Lung (tissue), 16 donors: ENCODE measurements around the gene GLT1D1. TPM values are rescaled to one million over a fixed set of nuclear protein-coding genes. Genes with fewer than 3 reads are reported as not detected.
"Not testable (repeated sequence)": the region's sequence is repeated elsewhere in the genome, so short reads cannot be mapped to it uniquely, and the experiment has no call there.

Source experiments
- ATAC-seq: fragments of 200-7000 bp; cut with Tn5 transposase; one replicate; pipeline ENCODE4 v1.9.1; 2020; ENCODE audit warnings: moderate number of reproducible peaks; ENCODE audit not compliant: insufficient read depth, low FRiP score
- DNase-seq, 3 donors: peaks; one replicate each; pipeline ENCODE4 v3.0.0-alpha.2; 2013 to 2017
- H3K27ac ChIP-seq, 2 donors: one replicate each; pipeline ENCODE4 v1.5.1; 2013; ENCODE audit warnings: mild to moderate bottlenecking in 2 of 2, moderate library complexity in 2 of 2, control low read depth in 1 of 2, inconsistent platforms in 1 of 2, low read depth in 1 of 2, low read length in 1 of 2
- H3K27me3 ChIP-seq, 3 donors: one replicate each; pipeline ENCODE4 v1.5.1; 2013; ENCODE audit warnings: low read length in 2 of 3; ENCODE audit not compliant: control insufficient read depth in 3 of 3, insufficient read depth in 3 of 3
- H3K36me3 ChIP-seq, 4 donors: one replicate each; pipeline ENCODE4 v1.5.1; 2013; ENCODE audit warnings: low read length in 4 of 4, mild to moderate bottlenecking in 1 of 4, moderate library complexity in 1 of 4; ENCODE audit not compliant: control insufficient read depth in 4 of 4, insufficient read depth in 4 of 4
- H3K4me1 ChIP-seq, 5 donors: one replicate each; pipeline ENCODE4 v1.5.1; 2013; ENCODE audit warnings: low read length in 5 of 5, mild to moderate bottlenecking in 2 of 5, moderate library complexity in 1 of 5; ENCODE audit not compliant: control insufficient read depth in 5 of 5, insufficient read depth in 5 of 5
- H3K4me3 ChIP-seq: one replicate; pipeline ENCODE4 v1.5.1; 2013; ENCODE audit warnings: mild to moderate bottlenecking, control low read depth, moderate library complexity
- H3K9ac ChIP-seq, 2 donors: one replicate each; pipeline ENCODE4 v1.5.1; 2013; ENCODE audit warnings: low read length in 2 of 2, control low read depth in 1 of 2; ENCODE audit not compliant: insufficient read depth in 1 of 2
- H3K9me3 ChIP-seq, 4 donors: one replicate each; pipeline ENCODE4 v1.5.1; 2013; ENCODE audit warnings: low read length in 3 of 4, mild to moderate bottlenecking in 1 of 4, moderate library complexity in 1 of 4; ENCODE audit not compliant: control insufficient read depth in 4 of 4, insufficient read depth in 3 of 4
- whole genome bisulfite sequencing, 2 donors: extraction: QIAGEN DNeasy Blood & Tissue Kit; methylation state at CpG; one replicate each; pipeline ENCODE4 v1.1.7; 2013; 5-methylcytosine and 5-hydroxymethylcytosine counted together
- long read RNA-seq, 5 donors: transcript quantifications; one replicate each; lab custom pipeline, GENCODE V29; 2026
- polyA plus RNA-seq, 2 donors: library from polyadenylated mRNA; stranded (reverse); fragments of 200-250 nt; gene quantifications; one replicate each; pipeline ENCODE4 v1.2.1, GENCODE V29; 2013
- total RNA-seq, 2 donors: library from RNA; depleted of rRNA in 1 of 2; stranded (reverse); fragments of >200 nt in 1 of 2; gene quantifications; one replicate each; pipeline ENCODE4 v1.2.1, GENCODE V29; 2014 to 2021
- TF ChIP-seq, protein P1 (sequence below): IDR thresholded peaks from 2 replicates; pipeline ENCODE4 v1.5.1; 2012; ENCODE audit warnings: mild to moderate bottlenecking; ENCODE audit errors: control extremely low read depth, extremely low read depth
- donor health status: control.
- donor health status: control.
- donor health status: Bipolar disorder and iron deficiency.
- donor health status: healthy.
- donor health status: DM: yes; HTN: yes; CAD: no.

GLT1D1 gene
- total RNA-seq (1 to 10 TPM; 1.5 to 7.0 TPM), polyA plus RNA-seq (10 to 100 TPM in 1 of 2 donors, under 1 TPM in 1; 0.39 to 25.4 TPM)
- long read RNA-seq, donor 1, result 0 reads
- long read RNA-seq, donor 2, result 0 reads
- long read RNA-seq, donor 3, result 0 reads
- long read RNA-seq, donor 4, partial matches to known transcripts, result 0 of 1 reads
- long read RNA-seq, donor 4, other reads (novel, unspliced or antisense), result 0 of 1 reads
- long read RNA-seq, donor 5, result 0 reads

DNA sequence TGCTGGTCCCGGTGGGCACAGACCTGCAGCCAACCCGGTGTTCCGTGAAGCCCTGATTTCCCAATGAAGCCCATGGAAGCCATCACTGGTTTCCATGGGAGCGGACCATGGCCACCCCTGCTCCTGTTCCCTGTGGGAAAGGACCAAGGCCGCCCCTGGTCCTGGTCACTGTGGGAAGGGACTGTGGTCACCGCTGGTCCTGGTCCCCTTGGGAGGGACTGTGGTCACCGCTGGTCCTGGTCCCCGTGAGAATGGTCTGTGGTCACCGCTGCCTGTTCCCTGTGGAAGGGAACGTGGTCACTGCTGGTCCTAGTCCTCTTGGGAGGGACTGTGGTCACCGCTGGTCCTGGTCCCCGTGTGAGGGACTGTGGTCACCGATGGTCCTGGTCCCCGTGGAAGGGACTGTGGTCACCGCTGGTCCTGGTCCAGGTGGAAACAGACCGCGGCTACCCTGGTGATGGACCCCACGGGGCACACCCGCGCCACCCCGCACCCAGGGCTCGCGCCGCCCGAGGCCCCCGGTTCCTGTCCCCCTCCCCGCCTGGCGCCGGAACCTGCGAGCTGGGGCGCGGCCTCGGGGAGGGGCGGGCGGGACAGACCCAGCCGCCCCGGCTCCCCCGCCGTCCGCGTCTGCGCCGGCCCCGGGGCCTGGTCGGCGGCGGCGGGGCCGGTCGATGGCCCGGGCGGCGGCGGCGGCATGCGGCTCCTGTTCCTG is at the start of gene GLT1D1:
GLT1D1 (plus strand) TSS at position 594 of the 715 bp plus-strand sequence; CDS start at position 698, 104 bp downstream.
- H3K27me3 ChIP-seq, result peaks cover 6 to 15% (median 14%) of the 10 kb centered on the region in 3 donors
- no peaks in the 10 kb centered on the region for H3K36me3 ChIP-seq
- 22 to 23% methylated on average over 37 to 56 of the region's 56 CpGs for WGBS, 2 donors
- DNase-seq (no peak), ATAC-seq (no peak)
- H3K4me3 ChIP-seq, result no peak within 1 kb of the TSS
- peak within 1 kb of the TSS in 1 of 2 donors; percentile 32 for H3K27ac ChIP-seq
- peaks cover 0 to 6% (median 0%) of the 10 kb centered on the region in 4 donors for H3K9me3 ChIP-seq
- no peak within 1 kb of the TSS for H3K9ac ChIP-seq
- TF ChIP-seq, protein P1, sequence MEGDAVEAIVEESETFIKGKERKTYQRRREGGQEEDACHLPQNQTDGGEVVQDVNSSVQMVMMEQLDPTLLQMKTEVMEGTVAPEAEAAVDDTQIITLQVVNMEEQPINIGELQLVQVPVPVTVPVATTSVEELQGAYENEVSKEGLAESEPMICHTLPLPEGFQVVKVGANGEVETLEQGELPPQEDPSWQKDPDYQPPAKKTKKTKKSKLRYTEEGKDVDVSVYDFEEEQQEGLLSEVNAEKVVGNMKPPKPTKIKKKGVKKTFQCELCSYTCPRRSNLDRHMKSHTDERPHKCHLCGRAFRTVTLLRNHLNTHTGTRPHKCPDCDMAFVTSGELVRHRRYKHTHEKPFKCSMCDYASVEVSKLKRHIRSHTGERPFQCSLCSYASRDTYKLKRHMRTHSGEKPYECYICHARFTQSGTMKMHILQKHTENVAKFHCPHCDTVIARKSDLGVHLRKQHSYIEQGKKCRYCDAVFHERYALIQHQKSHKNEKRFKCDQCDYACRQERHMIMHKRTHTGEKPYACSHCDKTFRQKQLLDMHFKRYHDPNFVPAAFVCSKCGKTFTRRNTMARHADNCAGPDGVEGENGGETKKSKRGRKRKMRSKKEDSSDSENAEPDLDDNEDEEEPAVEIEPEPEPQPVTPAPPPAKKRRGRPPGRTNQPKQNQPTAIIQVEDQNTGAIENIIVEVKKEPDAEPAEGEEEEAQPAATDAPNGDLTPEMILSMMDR, result no peak
- H3K4me1 ChIP-seq, result peaks cover 0 to 3% (median 0%) of the 10 kb centered on the region in 5 donors

GRCh38 chr12:128803788-128804187 is 49.5 kb upstream of the GLT1D1 start:
- no peaks in the 10 kb centered on the region for H3K4me1 ChIP-seq
- peaks cover 0 to 3% (median 1%) of the 10 kb centered on the region in 4 donors for H3K9me3 ChIP-seq
- H3K27ac ChIP-seq, result no peak overlapping the region
- ATAC-seq (no peak), DNase-seq (no peak)
- 98% methylated on average over 9 of the region's 9 CpGs for WGBS, 2 donors
- no peak overlapping the region for H3K4me3 ChIP-seq
- no peaks in the 10 kb centered on the region for H3K27me3 ChIP-seq
- TF ChIP-seq, protein P1, result no peak
- no peak overlapping the region for H3K9ac ChIP-seq
- H3K36me3 ChIP-seq, result peaks cover 6 to 31% (median 23%) of the 10 kb centered on the region in 4 donors

DNA sequence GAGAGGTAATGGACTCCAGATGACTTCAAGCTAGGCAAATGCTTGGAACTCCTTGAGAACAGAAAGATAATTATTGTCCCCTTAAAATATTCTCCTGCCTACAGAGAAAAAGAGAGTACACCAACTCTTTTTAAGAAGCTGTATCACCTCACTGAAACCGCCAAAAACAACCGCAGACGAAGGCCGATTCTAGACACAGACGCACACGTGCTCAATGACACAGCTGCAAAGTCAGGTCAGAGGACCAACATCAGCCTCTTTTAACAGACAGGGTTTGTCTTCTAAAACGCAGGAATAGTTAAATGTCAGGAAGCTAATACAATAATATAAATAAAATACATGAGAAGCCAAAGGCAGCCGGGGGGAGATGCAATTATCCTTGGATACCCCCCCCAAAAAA is 48.5 kb upstream of the GLT1D1 start:
- H3K4me3 ChIP-seq, result no peak overlapping the region
- H3K36me3 ChIP-seq, result peaks cover 6 to 29% (median 18%) of the 10 kb centered on the region in 4 donors
- peaks cover 0 to 3% (median 1%) of the 10 kb centered on the region in 4 donors for H3K9me3 ChIP-seq
- 97 to 99% methylated on average over 8 of the region's 8 CpGs for WGBS, 2 donors
- no peak overlapping the region for H3K9ac ChIP-seq
- no peak for DNase-seq
- TF ChIP-seq, protein P1, result no peak
- no peak overlapping the region for H3K27ac ChIP-seq
- ATAC-seq, result no peak
- H3K4me1 ChIP-seq, result peaks cover 0 to 5% (median 0%) of the 10 kb centered on the region in 5 donors
- no peaks in the 10 kb centered on the region for H3K27me3 ChIP-seq

DNA sequence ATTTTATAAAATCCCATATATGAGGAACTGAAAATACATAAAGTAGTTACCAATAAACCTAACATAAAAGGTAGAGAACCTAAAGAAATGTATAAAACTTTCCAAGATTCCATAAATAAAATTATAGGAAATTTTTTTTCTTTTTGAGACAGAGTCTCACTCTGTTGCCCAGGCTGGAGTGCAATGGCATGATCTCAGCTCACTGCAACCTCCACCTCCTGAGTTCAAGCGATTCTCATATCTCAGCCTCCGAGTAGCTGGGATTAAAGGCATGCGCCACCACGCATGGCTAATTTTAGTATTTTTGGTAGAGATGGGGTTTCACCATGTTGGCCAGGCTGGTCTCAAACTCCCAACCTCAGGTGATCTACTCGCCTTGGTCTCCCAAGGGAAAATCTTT is 47.9 kb upstream of the GLT1D1 start:
- ATAC-seq, DNase-seq, H3K4me3 ChIP-seq, H3K27me3 ChIP-seq, H3K27ac ChIP-seq, H3K9ac ChIP-seq, H3K9me3 ChIP-seq, H3K4me1 ChIP-seq: not testable (repeated sequence)
- WGBS, 2 donors, result 97 to 98% methylated on average over 5 of the region's 5 CpGs
- peaks cover 6 to 29% (median 16%) of the 10 kb centered on the region in 4 donors for H3K36me3 ChIP-seq
